Measurements from ENCODE around the gene WDR7.

DNA sequence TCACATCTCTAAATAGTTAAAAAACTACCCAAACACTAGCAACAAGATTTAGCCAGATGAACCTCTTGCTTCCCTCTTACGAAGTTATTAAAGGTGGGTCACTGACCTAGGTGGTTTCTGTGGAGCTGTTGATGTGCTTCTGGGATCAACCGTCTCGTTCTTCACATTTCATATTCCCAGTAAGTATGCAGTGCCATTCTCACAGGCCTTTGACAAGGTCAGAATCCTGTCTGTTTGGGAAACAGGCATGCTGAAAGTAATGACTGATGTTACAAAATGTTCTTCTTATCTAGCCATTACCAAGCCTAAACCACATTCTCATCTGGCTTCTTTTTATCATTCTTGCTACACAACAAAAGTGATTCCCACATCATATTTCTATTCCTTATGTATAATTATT lies 70.3 kb downstream of the WDR7 start:
- TF ChIP-seq, protein P1, sequence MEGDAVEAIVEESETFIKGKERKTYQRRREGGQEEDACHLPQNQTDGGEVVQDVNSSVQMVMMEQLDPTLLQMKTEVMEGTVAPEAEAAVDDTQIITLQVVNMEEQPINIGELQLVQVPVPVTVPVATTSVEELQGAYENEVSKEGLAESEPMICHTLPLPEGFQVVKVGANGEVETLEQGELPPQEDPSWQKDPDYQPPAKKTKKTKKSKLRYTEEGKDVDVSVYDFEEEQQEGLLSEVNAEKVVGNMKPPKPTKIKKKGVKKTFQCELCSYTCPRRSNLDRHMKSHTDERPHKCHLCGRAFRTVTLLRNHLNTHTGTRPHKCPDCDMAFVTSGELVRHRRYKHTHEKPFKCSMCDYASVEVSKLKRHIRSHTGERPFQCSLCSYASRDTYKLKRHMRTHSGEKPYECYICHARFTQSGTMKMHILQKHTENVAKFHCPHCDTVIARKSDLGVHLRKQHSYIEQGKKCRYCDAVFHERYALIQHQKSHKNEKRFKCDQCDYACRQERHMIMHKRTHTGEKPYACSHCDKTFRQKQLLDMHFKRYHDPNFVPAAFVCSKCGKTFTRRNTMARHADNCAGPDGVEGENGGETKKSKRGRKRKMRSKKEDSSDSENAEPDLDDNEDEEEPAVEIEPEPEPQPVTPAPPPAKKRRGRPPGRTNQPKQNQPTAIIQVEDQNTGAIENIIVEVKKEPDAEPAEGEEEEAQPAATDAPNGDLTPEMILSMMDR (IDR thresholded peaks at IDR 0.05; ENCODE audit: poor library complexity), result no peak
- TF ChIP-seq EZH2 (IDR thresholded peaks at IDR 0.05; ENCODE audit: borderline replicate concordance), result no peak
